Thyroid gland (tissue), 4 donors: ENCODE measurements around the gene RFLNA. TPM values are rescaled to one million over a fixed set of nuclear protein-coding genes. Genes with fewer than 3 reads are reported as not detected.

Experiments
- DNase-seq, 2 donors: peaks; one replicate each; pipeline ENCODE4 v3.0.0-alpha.2; 2019
- H3K27ac ChIP-seq, 3 donors: fragments of 200-600 bp; sonication (generic); 1 replicate in 2 of 3; 2 replicates in 1 of 3; pipeline ENCODE4 v1.5.1; 2016 to 2019; ENCODE audit warnings: mild to moderate bottlenecking in 1 of 3, moderate library complexity in 1 of 3
- H3K27me3 ChIP-seq: fragments of 200-600 bp; sonication (generic); one replicate; pipeline ENCODE4 v1.5.1; 2019
- H3K36me3 ChIP-seq, 2 donors: fragments of 200-600 bp; sonication (generic); one replicate each; pipeline ENCODE4 v1.5.1; 2016 to 2019
- H3K4me1 ChIP-seq, 2 donors: fragments of 200-600 bp; sonication (generic); one replicate each; pipeline ENCODE4 v1.5.1; 2017 to 2019
- H3K4me3 ChIP-seq, 3 donors: fragments of 200-600 bp; sonication (generic); replicated peaks in 1 of 3; 1 replicate in 2 of 3; 2 replicates in 1 of 3; pipeline ENCODE4 v1.5.1; 2016; ENCODE audit warnings: mild to moderate bottlenecking in 1 of 3
- H3K9me3 ChIP-seq: fragments of 200-600 bp; sonication (generic); one replicate; pipeline ENCODE4 v1.5.1; 2017
- POLR2A ChIP-seq, 2 donors: fragments of 450-650 bp; IDR thresholded peaks; one replicate each; pipeline ENCODE4 v1.6.1; 2017; ENCODE audit warnings: antibody characterized with exemption in 2 of 2, mild to moderate bottlenecking in 2 of 2, moderate library complexity in 1 of 2
- WGBS, 2 donors: methylation state at CpG; one replicate each; pipeline ENCODE4 v1.1.5; 2017; 5-methylcytosine and 5-hydroxymethylcytosine counted together
- intact Hi-C: fragments of 100-400 bp; cut with DNase I; formaldehyde crosslinking; loops from one replicate; pipeline ENCODE4 v1.15.1; 2023
- total RNA-seq, 4 donors: library from RNA; depleted of rRNA; stranded (reverse); fragments of >200 nt; gene quantifications; one replicate each; pipeline ENCODE4 v1.2.3, GENCODE V29; 2016
- TF ChIP-seq, protein P1 (sequence below), 6 experiments: fragments of 200-600 bp in 3 of 6; fragments of 450-650 bp in 3 of 6; sonication (generic) in 3 of 6; IDR thresholded peaks; one replicate each; pipeline ENCODE4 v1.5.1; 2016 to 2019; ENCODE audit warnings: antibody characterized with exemption in 6 of 6, mild to moderate bottlenecking in 2 of 6, inconsistent platforms in 1 of 6, moderate library complexity in 1 of 6

The RFLNA gene
- total RNA-seq, 4 donors from 2014 or later, result 0.40 to 4.5 TPM; not detected in 2

DNA sequence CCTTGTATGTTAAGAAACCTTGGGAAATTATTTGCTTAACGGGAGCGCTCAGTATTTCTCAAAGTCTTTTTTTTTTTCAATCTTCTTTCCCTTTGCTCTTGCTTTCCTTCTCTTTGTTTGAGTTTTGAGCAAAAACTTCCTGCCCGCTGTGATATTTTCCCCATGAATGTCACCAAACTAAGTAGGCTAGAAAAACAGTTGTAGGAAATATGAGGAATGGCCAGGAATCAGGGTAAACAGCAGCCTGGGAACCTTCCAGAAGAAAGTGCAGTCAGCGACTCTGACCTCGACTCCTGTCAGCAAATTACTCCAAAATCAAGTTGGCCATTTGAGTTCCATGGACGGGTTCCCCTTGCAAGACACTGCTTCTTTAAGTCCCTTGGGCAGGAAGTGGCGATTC is 11.6 kb upstream of the RFLNA start:
- 53 to 56% methylated on average over 7 of the region's 7 CpGs for WGBS, 2 donors
- Histone ChIP-seq H3K36me3 (no peaks in the 10 kb centered on the region), H3K27ac (no peak overlapping the region), H3K4me3 (no peak overlapping the region), H3K27me3 (no peaks in the 10 kb centered on the region), H3K9me3 (no peaks in the 10 kb centered on the region), H3K4me1 (no peaks in the 10 kb centered on the region)
- no peak for DNase-seq
- TF ChIP-seq, protein P1, sequence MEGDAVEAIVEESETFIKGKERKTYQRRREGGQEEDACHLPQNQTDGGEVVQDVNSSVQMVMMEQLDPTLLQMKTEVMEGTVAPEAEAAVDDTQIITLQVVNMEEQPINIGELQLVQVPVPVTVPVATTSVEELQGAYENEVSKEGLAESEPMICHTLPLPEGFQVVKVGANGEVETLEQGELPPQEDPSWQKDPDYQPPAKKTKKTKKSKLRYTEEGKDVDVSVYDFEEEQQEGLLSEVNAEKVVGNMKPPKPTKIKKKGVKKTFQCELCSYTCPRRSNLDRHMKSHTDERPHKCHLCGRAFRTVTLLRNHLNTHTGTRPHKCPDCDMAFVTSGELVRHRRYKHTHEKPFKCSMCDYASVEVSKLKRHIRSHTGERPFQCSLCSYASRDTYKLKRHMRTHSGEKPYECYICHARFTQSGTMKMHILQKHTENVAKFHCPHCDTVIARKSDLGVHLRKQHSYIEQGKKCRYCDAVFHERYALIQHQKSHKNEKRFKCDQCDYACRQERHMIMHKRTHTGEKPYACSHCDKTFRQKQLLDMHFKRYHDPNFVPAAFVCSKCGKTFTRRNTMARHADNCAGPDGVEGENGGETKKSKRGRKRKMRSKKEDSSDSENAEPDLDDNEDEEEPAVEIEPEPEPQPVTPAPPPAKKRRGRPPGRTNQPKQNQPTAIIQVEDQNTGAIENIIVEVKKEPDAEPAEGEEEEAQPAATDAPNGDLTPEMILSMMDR (IDR thresholded peaks at IDR 0.05), result no peak
- no peak for TF ChIP-seq POLR2A (IDR thresholded peaks at IDR 0.05)
- intact Hi-C loops, result no loop called here

DNA sequence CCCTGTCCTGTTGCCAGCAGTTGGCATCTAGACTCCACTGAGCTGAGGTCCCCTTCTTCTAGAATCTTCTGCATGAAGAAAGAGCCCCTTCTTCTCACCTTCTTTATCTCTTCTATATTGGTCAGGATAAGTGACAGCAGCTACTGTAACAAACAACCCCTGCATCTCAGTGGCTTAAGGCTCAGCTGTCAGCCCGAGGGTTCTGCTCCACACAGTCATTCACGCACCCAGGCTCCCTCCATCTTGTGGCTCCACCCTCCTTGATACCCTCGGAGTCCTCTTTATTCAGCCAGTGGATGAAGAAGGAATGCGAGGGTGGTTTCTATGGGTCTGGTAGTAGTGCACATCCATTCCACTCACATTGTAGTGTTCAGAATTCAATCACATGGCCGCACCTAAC is 10.5 kb upstream of the RFLNA start:
- Histone ChIP-seq H3K4me3 (no peak overlapping the region), H3K27me3 (no peaks in the 10 kb centered on the region), H3K36me3 (no peaks in the 10 kb centered on the region), H3K4me1 (peaks cover 0 to 5% of the 10 kb centered on the region in 2 donors), H3K9me3 (no peaks in the 10 kb centered on the region), H3K27ac (no peak overlapping the region)
- intact Hi-C loops, result no loop called here
- DNase-seq, result no peak
- TF ChIP-seq, protein P1 (IDR thresholded peaks at IDR 0.05), result no peak
- no peak for TF ChIP-seq POLR2A (IDR thresholded peaks at IDR 0.05)
- 90 to 97% methylated on average over 5 of the region's 5 CpGs for WGBS, 2 donors

DNA sequence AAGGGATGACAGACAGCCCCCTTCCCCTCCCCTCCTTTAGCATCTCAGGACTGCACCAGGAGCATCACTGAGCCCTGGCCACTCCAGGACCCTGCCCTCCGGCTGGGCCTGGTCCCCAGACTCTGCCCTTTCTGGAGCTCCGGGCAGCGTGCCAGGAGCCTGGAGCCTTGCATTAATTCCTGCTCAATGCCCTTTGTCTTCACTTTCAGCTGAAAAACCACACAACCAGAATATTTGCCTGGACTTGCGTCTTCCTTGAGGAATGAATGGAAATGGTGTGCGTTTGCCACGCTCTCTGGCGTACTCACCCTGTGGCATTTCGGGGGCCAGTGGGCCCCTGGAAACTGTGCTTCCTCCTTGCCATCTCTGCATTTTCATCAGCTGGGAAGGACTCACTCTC is 8.5 kb upstream of the RFLNA start:
- H3K4me3 ChIP-seq, result no peak overlapping the region
- WGBS, 2 donors, result 52 to 60% methylated on average over 8 of the region's 8 CpGs
- no peak for DNase-seq
- H3K27me3 ChIP-seq, result no peaks in the 10 kb centered on the region
- no peak for TF ChIP-seq POLR2A (IDR thresholded peaks at IDR 0.05)
- TF ChIP-seq, protein P1 (IDR thresholded peaks at IDR 0.05), result no peak
- H3K27ac ChIP-seq, result no peak overlapping the region
- intact Hi-C loops, result no loop called here
- peaks cover 0 to 9% of the 10 kb centered on the region in 2 donors for H3K4me1 ChIP-seq
- no peaks in the 10 kb centered on the region for H3K36me3 ChIP-seq
- no peaks in the 10 kb centered on the region for H3K9me3 ChIP-seq

DNA sequence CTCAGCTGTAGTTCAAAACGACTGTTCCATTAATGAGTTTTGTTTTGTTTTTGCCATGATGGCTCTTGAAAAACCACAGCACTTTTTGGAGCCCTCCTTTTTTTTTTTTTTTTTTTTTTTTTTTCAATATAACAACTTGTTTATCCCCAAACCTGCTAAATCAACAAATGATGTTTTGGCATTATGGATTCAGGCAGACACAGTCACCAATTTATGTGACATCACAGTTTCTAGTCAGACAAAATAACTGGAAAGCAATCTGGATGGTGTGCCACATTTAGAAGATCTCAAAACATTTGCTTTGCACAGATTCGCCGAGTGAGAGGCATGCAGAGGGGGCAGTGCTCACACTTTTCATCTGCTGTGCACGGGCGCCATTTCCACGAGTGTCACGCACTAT is 7.9 kb upstream of the RFLNA start:
- no peak for DNase-seq
- Histone ChIP-seq H3K27ac (no peak overlapping the region), H3K4me1 (peaks cover 0 to 9% of the 10 kb centered on the region in 2 donors), H3K4me3 (no peak overlapping the region), H3K9me3 (no peaks in the 10 kb centered on the region), H3K27me3 (no peaks in the 10 kb centered on the region), H3K36me3 (no peaks in the 10 kb centered on the region)
- intact Hi-C loops, result no loop called here
- 65 to 71% methylated on average over 7 of the region's 7 CpGs for WGBS, 2 donors
- no peak for TF ChIP-seq POLR2A (IDR thresholded peaks at IDR 0.05)
- TF ChIP-seq, protein P1 (IDR thresholded peaks at IDR 0.05), result no peak

DNA sequence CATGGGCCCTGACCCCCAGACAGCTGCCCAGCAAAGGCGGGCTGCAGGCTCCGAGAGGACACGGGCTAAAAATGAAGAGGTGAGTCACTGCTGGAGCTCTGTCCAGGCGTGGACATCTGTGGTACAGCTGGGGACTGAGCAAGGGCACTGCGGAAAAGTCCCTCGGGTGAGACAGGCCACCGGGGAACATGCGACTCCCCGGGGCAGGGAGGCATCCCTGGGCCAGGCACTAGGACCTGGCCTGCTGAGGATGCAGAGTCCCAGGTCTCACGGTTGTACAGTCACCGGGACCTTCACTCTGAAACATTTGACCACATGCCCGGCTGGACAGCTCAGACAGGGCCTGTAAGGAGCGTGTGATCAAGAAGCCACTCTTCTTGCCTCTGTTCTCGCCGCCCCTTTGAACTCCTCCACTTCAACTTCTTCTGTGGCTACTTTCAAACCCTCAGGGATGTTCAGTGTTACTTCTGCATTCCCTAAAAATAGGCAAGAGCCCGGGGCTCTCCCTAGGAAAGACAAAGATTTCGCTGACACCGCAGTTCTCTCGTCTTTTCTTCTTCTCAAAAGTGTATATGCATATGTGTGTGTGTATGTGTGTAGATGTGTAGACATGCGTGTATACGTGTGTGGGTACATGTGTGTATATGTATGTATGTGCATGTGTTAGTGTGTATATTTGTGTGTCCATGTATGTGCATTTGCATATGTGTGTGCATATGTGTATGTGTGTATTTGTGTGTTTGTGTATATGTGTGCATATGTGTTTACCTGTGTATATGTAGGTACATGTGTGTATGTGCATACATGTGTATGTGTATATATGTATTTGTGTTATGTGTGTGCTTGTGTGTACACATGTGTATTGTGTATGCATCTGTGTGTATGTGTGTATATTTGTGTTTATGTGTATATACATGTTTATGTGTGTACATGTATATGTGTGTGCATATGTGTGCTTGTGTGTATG is 5.0 kb upstream of the RFLNA start:
- intact Hi-C loops, result no loop called here
- Histone ChIP-seq H3K4me1 (peaks cover 0 to 9% of the 10 kb centered on the region in 2 donors), H3K27ac (no peak overlapping the region), H3K27me3 (no peaks in the 10 kb centered on the region), H3K9me3 (no peaks in the 10 kb centered on the region), H3K4me3 (no peak overlapping the region), H3K36me3 (no peaks in the 10 kb centered on the region)
- DNase-seq, result no peak
- 50 to 60% methylated on average over 19 to 20 of the region's 21 CpGs for WGBS, 2 donors
- TF ChIP-seq, protein P1 (IDR thresholded peaks at IDR 0.05), result no peak
- no peak for TF ChIP-seq POLR2A (IDR thresholded peaks at IDR 0.05)
